Body of pancreas (tissue), 4 donors: ENCODE results near the gene GJA9.

Experiments used
- CTCF ChIP-seq, 7 experiments: fragments of 450-650 bp in 4 of 7; fragments of 200-600 bp in 3 of 7; sonication (generic) in 3 of 7; IDR thresholded peaks; one replicate each; pipeline ENCODE4 v1.5.1; 2016 to 2019; ENCODE audit warnings: antibody characterized with exemption in 7 of 7
- POLR2A ChIP-seq, 3 donors: fragments of 450-650 bp; IDR thresholded peaks; one replicate each; pipeline ENCODE4 v1.6.1; 2016; ENCODE audit warnings: antibody characterized with exemption in 3 of 3, mild to moderate bottlenecking in 2 of 3

- TF ChIP-seq CTCF (IDR thresholded peaks at IDR 0.05) (peak; percentile 39 to 82 (median 75)), POLR2A (IDR thresholded peaks at IDR 0.05) (no peak)
These were observed 46.2 kb downstream of the GJA9 start for GRCh38 chr1:38834937-38835827.
